RWPE1 (cell line): ENCODE measurements around the gene SEC24A.

Experiments
- CTCF ChIA-PET: fragments of 350-600 bp; sonication (Branson Sonifier 250); formaldehyde crosslinking; extraction: SDS; loops from one replicate; lab custom pipeline; 2021; lab: Yijun Ruan, JAX
- POLR2A ChIA-PET: fragments of 400-600 bp; formaldehyde crosslinking; extraction: SDS; loops from one replicate; lab custom pipeline; 2020; ENCODE audit warnings: antibody characterized with exemption; ENCODE audit not compliant: low non-redundant PET; lab: Yijun Ruan, JAX
- DNase-seq: peaks from one replicate; pipeline ENCODE4 v3.0.0; 2012; ENCODE audit warnings: low spot score
- H3K27ac ChIP-seq: fragments of 450-650 bp; 2 replicates; pipeline ENCODE4 v1.5.1; 2017
- TF ChIP-seq, protein P1 (sequence below): fragments of 450-650 bp; conservative IDR thresholded peaks from 2 replicates; pipeline ENCODE4 v1.5.1; 2017; ENCODE audit warnings: low read depth, mild to moderate bottlenecking

SEC24A gene

DNA sequence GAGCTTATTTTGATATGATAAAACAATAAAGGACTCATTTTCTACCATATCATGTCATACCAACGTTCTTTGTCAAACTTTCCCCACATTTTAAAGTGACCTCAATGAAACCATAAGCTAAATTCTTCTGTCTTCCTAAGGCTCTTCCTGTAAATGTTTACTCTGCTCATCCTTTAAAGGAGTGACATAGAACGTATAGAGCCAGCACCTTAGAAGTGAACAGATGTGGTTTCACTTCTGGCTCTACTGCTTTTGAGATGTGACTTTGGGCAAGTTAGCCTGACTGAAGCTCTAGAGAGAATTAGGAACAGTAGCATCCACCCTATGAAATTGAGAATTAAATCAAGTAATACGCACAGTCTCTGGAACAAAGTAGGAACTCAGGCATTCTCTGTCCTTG lies 40.0 kb upstream of the SEC24A start:
- CTCF ChIA-PET: interaction anchor here (0.6 to 1.2 kb wide), 4 partner anchors 222 to 569 kb away, joined by 3 to 4 read pairs (median 3); no protein-coding TSS in a partner anchor
- no peak overlapping the region for H3K27ac ChIP-seq
- TF ChIP-seq, protein P1, sequence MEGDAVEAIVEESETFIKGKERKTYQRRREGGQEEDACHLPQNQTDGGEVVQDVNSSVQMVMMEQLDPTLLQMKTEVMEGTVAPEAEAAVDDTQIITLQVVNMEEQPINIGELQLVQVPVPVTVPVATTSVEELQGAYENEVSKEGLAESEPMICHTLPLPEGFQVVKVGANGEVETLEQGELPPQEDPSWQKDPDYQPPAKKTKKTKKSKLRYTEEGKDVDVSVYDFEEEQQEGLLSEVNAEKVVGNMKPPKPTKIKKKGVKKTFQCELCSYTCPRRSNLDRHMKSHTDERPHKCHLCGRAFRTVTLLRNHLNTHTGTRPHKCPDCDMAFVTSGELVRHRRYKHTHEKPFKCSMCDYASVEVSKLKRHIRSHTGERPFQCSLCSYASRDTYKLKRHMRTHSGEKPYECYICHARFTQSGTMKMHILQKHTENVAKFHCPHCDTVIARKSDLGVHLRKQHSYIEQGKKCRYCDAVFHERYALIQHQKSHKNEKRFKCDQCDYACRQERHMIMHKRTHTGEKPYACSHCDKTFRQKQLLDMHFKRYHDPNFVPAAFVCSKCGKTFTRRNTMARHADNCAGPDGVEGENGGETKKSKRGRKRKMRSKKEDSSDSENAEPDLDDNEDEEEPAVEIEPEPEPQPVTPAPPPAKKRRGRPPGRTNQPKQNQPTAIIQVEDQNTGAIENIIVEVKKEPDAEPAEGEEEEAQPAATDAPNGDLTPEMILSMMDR: no peak
- no peak for DNase-seq
- POLR2A ChIA-PET: no interaction called here

DNA sequence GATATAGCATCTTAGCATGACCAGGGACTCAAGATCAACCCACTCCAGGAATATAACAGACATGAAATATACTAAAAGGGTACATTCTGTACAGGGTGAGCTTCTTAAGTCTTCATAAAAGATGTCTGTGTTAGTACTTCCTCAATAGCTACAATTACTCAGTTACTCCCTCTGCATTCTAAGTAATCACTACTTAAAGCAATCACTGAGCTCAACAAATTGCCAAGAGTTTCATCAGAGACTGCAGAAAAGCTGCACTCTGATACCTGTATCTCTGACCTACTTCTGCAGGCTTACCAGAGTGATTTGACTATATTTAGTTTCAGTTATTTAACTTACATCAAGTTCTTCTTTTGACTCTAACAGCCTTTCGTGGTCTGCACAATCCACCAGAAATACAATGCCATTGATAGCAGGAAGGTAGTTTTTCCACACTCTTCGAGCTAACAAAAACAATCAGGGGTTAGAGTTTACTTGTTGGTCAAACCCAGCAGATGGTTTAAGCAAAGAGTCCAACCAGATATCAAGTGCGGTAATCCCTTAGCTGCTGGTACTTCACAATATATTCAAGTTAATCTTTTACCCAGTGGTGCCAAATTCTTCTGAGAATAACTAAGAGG lies 39.2 kb upstream of the SEC24A start:
- TF ChIP-seq, protein P1: no peak
- ChIA-PET POLR2A (no interaction called here), CTCF (interaction anchor here (1.1 to 1.2 kb wide), 2 partner anchors 283 to 320 kb away, joined by 3 read pairs; no protein-coding TSS in a partner anchor)
- no peak for DNase-seq
- H3K27ac ChIP-seq: no peak overlapping the region

DNA sequence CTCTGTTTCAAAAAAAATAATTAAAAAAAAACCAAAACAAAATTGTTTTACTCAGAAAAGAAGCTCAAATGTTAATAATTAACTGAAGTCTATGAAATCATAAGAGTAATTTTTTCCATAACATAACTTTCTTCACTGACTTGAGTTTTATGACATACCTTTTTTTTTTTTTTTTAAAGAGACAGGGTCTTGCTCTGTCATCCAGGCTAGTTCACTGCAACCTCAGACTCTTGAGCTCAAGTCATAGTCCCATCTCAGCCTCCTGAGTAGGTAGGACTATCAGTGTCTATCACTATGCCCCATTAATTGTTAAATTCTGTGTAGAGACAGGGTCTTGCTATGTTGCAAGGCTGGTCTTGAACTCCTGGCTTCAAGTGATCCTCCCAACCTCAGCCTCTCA lies 37.9 kb upstream of the SEC24A start:
- H3K27ac ChIP-seq: no peak overlapping the region
- POLR2A ChIA-PET: no interaction called here
- no peak for DNase-seq
- CTCF ChIA-PET: interaction anchor here (0.6 to 0.8 kb wide), 5 partner anchors 128 to 509 kb away, joined by 3 to 5 read pairs (median 3); partner anchors contain the start of gene CAMLG
- TF ChIP-seq, protein P1: no peak

DNA sequence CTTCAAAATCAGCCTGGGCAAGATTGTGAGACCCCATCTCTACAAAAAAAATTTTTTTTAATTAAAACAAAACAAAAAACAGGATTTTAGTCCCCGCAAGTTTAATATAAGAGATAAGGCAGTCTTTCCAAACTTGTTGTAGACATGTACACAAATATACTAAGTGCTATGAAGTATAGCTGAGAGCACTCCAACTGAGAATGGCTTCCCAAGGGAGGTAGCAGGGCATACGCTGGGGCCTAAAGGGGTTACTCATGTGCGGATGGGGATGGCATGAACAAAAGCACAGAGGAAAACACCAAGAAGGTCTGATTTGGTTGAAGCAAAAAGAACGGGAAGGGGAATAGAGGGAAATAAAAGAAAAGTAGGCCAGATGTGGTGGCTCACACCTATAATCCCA lies 37.1 kb upstream of the SEC24A start:
- CTCF ChIA-PET: no interaction called here
- H3K27ac ChIP-seq: no peak overlapping the region

DNA sequence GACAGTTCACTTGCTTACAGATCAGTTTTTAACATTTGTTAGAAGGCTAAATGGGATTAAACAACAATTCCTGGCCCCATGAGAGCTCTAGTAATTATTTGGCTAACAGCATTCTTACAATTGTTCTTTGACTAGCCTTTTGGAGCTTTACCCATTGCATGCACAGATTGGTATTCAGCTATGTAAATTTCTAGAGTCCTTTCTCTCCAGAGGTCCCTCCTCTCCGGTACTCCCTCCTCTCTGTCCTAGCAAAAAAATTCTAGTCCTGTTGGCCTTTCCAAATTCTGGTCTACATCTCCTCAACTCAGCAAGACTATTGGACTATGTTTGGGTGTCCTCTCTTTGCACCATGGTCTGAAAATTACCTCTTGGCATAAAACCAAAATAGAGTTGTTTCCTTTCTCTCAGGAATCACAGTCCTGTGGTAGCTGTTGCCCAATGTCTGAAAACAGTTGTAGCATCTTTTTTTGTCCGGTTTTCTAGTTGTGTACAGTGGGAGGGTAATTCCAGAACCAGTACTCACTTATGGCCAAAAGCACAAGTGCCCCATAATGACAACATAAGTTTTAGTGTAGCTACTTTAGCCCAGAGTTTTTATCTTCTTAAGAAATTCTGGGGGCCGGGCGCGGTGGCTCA lies 34.0 kb upstream of the SEC24A start:
- POLR2A ChIA-PET: no interaction called here
- TF ChIP-seq, protein P1: no peak
- CTCF ChIA-PET: no interaction called here

More for the DNA sequence above, 37.1 kb upstream of the SEC24A start:
- DNase-seq: no peak
- TF ChIP-seq, protein P1: no peak
- POLR2A ChIA-PET: no interaction called here

DNA sequence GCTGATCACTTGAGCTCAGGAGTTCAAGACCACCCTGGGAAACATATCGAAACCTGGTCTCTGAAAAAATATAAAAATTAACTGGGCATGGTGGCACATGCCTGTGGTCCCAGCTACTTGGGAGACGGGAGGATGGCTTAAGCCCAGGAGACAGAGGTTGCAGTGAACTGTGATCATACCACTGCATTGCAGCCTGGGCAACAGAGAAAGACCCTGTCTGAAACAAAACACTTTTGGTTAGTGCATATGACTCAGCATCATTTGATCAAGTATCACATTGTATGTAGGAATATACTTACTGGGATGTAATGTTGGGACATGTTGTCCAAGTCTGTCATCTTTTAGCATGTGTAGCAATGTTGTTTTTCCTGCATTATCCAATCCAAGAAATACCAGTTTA lies 28.0 kb upstream of the SEC24A start:
- H3K27ac ChIP-seq: no peak overlapping the region
- ChIA-PET CTCF (no interaction called here), POLR2A (no interaction called here)
- TF ChIP-seq, protein P1: no peak
- DNase-seq: no peak

More for the DNA sequence above, 34.0 kb upstream of the SEC24A start:
- DNase-seq: no peak
- no peak overlapping the region for H3K27ac ChIP-seq
